ENCODE results near the gene MTMR1.

The MTMR1 gene

DNA sequence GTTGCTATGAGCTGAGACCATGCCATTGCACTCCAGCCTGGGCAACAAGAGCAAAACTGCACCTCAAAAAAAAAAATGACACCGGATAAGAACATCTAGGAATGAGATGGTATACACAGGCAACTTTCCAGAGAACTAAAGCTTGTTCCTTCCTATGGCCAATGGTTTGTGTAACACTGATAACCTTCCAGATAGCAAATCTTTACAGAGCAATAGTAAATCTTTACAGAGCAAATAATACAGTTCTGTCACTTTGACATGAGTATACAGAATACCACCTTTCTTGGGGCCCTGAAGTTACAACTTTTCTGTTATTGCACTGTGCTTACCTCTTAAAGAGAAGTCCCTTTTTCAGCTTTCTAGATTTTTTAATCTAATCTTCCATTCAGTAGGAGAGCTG, 113.6 kb downstream of the MTMR1 start:
- H3K27ac ChIP-seq = no peak overlapping the region
- TF ChIP-seq ZFX (IDR thresholded peaks at IDR 0.05; ENCODE audit: borderline replicate concordance) = no peak
- TF ChIP-seq, protein P1, sequence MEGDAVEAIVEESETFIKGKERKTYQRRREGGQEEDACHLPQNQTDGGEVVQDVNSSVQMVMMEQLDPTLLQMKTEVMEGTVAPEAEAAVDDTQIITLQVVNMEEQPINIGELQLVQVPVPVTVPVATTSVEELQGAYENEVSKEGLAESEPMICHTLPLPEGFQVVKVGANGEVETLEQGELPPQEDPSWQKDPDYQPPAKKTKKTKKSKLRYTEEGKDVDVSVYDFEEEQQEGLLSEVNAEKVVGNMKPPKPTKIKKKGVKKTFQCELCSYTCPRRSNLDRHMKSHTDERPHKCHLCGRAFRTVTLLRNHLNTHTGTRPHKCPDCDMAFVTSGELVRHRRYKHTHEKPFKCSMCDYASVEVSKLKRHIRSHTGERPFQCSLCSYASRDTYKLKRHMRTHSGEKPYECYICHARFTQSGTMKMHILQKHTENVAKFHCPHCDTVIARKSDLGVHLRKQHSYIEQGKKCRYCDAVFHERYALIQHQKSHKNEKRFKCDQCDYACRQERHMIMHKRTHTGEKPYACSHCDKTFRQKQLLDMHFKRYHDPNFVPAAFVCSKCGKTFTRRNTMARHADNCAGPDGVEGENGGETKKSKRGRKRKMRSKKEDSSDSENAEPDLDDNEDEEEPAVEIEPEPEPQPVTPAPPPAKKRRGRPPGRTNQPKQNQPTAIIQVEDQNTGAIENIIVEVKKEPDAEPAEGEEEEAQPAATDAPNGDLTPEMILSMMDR (IDR thresholded peaks at IDR 0.05) = no peak

DNA sequence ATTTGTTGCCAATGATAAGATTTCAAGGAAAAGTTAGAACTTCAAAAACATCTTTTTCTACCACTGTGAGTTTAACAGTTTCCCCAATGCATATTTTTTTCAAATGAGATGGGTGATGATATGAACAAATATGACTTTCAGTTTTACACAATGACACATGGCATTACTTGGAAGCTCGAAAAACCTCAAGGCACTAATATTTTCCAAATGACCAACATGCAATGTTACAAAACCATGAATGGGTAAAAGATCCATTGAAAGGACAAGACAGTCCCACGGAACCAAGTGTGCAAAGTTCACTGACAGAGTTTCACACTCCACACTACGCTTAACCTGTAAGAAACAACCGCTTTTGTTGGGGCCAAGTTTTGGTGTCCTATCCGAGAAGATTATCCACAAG, 120.7 kb downstream of the MTMR1 start:
- H3K27ac ChIP-seq = no peak overlapping the region
- TF ChIP-seq ZFX (IDR thresholded peaks at IDR 0.05; ENCODE audit: borderline replicate concordance) = no peak
- TF ChIP-seq, protein P1 (IDR thresholded peaks at IDR 0.05) = no peak

Measured in 22Rv1 (cell line).